Thyroid gland (tissue), 4 donors: ENCODE data around the gene REC8.

ENCODE experiments used
- POLR2A ChIP-seq, 2 donors: fragments of 450-650 bp; IDR thresholded peaks; one replicate each; pipeline ENCODE4 v1.6.1; 2017; ENCODE audit warnings: antibody characterized with exemption in 2 of 2, mild to moderate bottlenecking in 2 of 2, moderate library complexity in 1 of 2
- TF ChIP-seq, protein P1 (sequence below), 6 experiments: fragments of 200-600 bp in 3 of 6; fragments of 450-650 bp in 3 of 6; sonication (generic) in 3 of 6; IDR thresholded peaks; one replicate each; pipeline ENCODE4 v1.5.1; 2016 to 2019; ENCODE audit warnings: antibody characterized with exemption in 6 of 6, mild to moderate bottlenecking in 2 of 6, inconsistent platforms in 1 of 6, moderate library complexity in 1 of 6

DNA sequence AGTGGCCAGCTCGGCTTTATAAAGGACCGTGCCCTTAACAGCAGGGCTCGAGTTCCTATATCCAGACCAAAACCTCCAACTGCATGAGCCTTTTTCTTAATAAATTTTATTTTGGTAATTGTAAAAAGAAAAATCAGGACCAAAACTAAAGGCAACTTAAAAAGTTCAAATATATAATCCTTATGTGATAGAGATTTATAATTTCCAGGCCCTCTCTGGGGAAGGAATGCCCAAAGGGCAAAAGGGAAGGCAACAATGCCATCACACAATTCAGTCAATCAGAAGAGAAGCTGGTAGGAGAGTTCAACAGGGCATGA lies 17.1 kb downstream of the REC8 start:
- TF ChIP-seq, protein P1, sequence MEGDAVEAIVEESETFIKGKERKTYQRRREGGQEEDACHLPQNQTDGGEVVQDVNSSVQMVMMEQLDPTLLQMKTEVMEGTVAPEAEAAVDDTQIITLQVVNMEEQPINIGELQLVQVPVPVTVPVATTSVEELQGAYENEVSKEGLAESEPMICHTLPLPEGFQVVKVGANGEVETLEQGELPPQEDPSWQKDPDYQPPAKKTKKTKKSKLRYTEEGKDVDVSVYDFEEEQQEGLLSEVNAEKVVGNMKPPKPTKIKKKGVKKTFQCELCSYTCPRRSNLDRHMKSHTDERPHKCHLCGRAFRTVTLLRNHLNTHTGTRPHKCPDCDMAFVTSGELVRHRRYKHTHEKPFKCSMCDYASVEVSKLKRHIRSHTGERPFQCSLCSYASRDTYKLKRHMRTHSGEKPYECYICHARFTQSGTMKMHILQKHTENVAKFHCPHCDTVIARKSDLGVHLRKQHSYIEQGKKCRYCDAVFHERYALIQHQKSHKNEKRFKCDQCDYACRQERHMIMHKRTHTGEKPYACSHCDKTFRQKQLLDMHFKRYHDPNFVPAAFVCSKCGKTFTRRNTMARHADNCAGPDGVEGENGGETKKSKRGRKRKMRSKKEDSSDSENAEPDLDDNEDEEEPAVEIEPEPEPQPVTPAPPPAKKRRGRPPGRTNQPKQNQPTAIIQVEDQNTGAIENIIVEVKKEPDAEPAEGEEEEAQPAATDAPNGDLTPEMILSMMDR (IDR thresholded peaks at IDR 0.05) = no peak
- no peak for TF ChIP-seq POLR2A (IDR thresholded peaks at IDR 0.05)
